NCI-H146 treated with DMSO at 0.1 percent for 48 hours (cell line): ENCODE data around the gene FBXL17.
"Not testable (repeated sequence)": the region's sequence is repeated elsewhere in the genome, so short reads cannot be mapped to it uniquely, and the experiment has no call there.

ENCODE experiments used
- DNase-seq: peaks from one replicate; lab custom pipeline; 2025; ENCODE audit not compliant: unreplicated experiment; lab: John Stamatoyannopoulos, UW

Gene FBXL17

GRCh38 chr5:108168915-108169314 is 213.0 kb downstream of the FBXL17 start:
- peak; percentile 10 for DNase-seq

GRCh38 chr5:108167174-108167573 is 214.7 kb downstream of the FBXL17 start:
- no peak for DNase-seq

GRCh38 chr5:108164574-108164973 is 217.3 kb downstream of the FBXL17 start:
- no peak for DNase-seq

GRCh38 chr5:108152854-108153253 is 229.0 kb downstream of the FBXL17 start:
- not testable (repeated sequence) for DNase-seq

GRCh38 chr5:108149369-108149768 is 232.5 kb downstream of the FBXL17 start:
- DNase-seq, result no peak

GRCh38 chr5:108148715-108149139 is 233.2 kb downstream of the FBXL17 start:
- DNase-seq, result no peak

- DNase-seq, result no peak
Observed at GRCh38 chr5:108146222-108146621, 235.7 kb downstream of the FBXL17 start.

GRCh38 chr5:108145351-108145750 is 236.5 kb downstream of the FBXL17 start:
- DNase-seq, result no peak

GRCh38 chr5:108144332-108144731 is 237.6 kb downstream of the FBXL17 start:
- no peak for DNase-seq

GRCh38 chr5:108143581-108143980 is 238.3 kb downstream of the FBXL17 start:
- no peak for DNase-seq

- DNase-seq, result no peak
Observed at GRCh38 chr5:108141676-108142075, 240.2 kb downstream of the FBXL17 start.

GRCh38 chr5:108136493-108136892 is 245.4 kb downstream of the FBXL17 start:
- DNase-seq, result no peak

GRCh38 chr5:108129129-108129528 is 252.8 kb downstream of the FBXL17 start:
- DNase-seq, result no peak

- DNase-seq, result no peak
Observed at GRCh38 chr5:108125771-108126511, 256.0 kb downstream of the FBXL17 start.

- DNase-seq, result no peak
Observed at GRCh38 chr5:108124596-108124995, 257.3 kb downstream of the FBXL17 start.

GRCh38 chr5:108122702-108123101 is 259.2 kb downstream of the FBXL17 start:
- no peak for DNase-seq

GRCh38 chr5:108118813-108119514 is 262.9 kb downstream of the FBXL17 start:
- DNase-seq, result no peak

- DNase-seq, result no peak
Observed at GRCh38 chr5:108115673-108116072, 266.2 kb downstream of the FBXL17 start.

- no peak for DNase-seq
Observed at GRCh38 chr5:108113950-108114349, 267.9 kb downstream of the FBXL17 start.

- no peak for DNase-seq
Observed at GRCh38 chr5:108111736-108112135, 270.2 kb downstream of the FBXL17 start.

- DNase-seq, result no peak
Observed at GRCh38 chr5:108109059-108109458, 272.8 kb downstream of the FBXL17 start.

GRCh38 chr5:108104448-108104847 is 277.4 kb downstream of the FBXL17 start:
- no peak for DNase-seq
